ENCODE data around the gene SOX10.
"Not testable (repeated sequence)": the region's sequence is repeated elsewhere in the genome, so short reads cannot be mapped to it uniquely, and the experiment has no call there.

SOX10 gene

DNA sequence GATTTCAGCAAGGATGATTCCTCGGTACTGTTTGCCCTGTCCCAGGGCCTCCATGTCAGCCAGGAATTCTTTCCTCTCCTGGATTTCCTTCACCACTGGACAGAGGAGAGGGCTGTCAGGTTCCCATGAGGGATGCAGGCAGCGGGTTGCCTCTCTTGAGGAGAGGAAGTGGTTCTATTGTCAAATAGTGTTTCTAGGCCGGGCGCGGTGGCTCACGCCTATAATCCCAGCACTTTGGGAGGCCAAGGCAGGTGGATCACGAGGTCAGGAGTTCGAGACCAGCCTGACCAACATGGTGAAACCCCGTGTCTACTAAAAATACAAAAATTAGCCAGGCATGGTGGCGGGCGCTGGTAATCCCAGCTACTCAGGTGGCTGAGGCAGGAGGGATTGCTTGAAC, 39.9 kb downstream of the SOX10 start:
- H3K4me1 Mint-ChIP-seq (ENCODE audit: low read depth); H3K27me3 Mint-ChIP-seq (ENCODE audit: low read depth); H3K27ac Mint-ChIP-seq; H3K9me3 Mint-ChIP-seq; H3K36me3 Mint-ChIP-seq (ENCODE audit: low read depth); DNase-seq (ENCODE audit: low spot score); H3K4me3 Mint-ChIP-seq: not testable (repeated sequence)

DNA sequence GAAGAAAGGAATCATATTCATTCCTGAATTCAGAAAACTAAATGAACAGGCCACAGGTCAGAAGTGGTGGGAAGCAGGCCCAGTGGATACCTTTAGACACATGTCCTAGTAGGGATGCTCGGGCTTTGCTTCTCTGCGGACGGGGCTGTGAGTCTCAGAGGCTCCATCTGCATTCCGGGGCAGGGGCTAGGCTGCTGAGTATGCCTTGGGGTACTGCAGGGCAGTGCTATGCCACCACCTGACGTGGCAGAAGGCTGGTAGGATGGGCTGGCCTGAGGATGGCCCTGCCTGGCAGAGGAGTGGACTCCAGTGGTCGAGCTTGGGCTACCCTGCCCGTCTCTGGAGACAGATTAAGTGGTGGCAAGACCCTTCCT, 40.5 kb downstream of the SOX10 start:
- Mint-ChIP-seq H3K36me3 (ENCODE audit: low read depth) (peaks cover 6% of the 10 kb centered on the region), H3K9me3 (no peaks in the 10 kb centered on the region), H3K4me1 (ENCODE audit: low read depth) (no peaks in the 10 kb centered on the region), H3K27me3 (ENCODE audit: low read depth) (no peaks in the 10 kb centered on the region), H3K27ac (no peak overlapping the region), H3K4me3 (no peak overlapping the region)
- no peak for DNase-seq (ENCODE audit: low spot score)

DNA sequence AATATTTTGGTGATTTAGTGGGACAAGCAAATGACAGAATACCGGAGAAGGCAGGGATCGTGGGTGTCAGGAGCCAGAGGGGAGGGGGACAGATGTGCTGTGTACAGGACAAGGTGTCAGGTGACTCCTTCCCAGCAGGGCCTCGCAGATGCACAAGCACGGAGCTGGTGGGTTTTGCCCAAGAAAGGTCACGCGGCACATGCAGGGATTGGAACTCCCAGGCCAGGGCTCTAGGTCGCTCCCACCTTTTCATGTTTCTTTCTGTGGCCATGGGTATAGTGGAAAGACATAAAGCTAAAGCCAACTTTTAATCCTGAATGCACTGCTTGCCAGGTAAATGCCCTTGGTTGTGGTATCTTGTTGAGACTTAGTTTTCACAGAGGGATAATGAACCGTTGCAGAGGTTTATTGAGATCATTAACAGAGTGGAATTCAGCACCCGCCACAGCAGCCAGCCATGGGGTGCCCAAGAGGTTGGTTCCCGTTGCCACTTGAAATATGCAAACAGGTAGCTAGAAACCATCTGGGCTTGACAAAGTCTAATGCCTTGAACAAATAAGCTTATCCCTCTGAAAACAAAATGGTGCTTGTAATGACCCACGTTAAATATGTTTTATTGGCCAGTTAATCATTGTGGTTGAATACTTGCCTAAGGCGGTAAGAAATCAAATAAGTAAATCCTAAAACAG, 41.1 kb downstream of the SOX10 start:
- Mint-ChIP-seq H3K4me1 (ENCODE audit: low read depth) (no peaks in the 10 kb centered on the region), H3K9me3 (no peaks in the 10 kb centered on the region), H3K27me3 (ENCODE audit: low read depth) (no peaks in the 10 kb centered on the region), H3K4me3 (no peak overlapping the region), H3K27ac (no peak overlapping the region), H3K36me3 (ENCODE audit: low read depth) (peaks cover 6% of the 10 kb centered on the region)
- DNase-seq (ENCODE audit: low spot score) = no peak

DNA sequence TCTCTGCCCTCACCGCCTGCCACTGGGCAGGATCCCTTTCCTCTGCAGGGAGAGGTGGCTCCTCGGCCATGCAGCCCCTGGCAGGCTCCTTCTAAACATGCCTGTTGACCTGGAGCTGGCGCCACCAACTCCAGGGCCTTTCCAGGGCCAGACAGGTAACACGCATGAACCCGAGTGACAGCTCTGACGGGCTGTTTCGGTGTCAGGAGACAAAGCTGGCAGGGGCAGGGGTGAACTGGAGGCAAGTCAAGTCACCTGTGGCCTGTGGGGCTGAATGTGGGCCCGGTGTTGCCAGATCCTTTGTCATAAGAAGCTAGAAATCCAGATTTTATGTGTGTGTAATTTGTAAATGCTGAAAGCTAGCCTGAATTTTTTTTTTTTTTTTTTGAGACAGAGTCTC, 42.2 kb downstream of the SOX10 start:
- peaks cover 13% of the 10 kb centered on the region for H3K36me3 Mint-ChIP-seq (ENCODE audit: low read depth)
- H3K27me3 Mint-ChIP-seq (ENCODE audit: low read depth) = no peaks in the 10 kb centered on the region
- H3K9me3 Mint-ChIP-seq = no peaks in the 10 kb centered on the region
- no peak overlapping the region for H3K27ac Mint-ChIP-seq
- no peak for DNase-seq (ENCODE audit: low spot score)
- H3K4me1 Mint-ChIP-seq (ENCODE audit: low read depth) = no peaks in the 10 kb centered on the region
- H3K4me3 Mint-ChIP-seq = no peak overlapping the region

DNA sequence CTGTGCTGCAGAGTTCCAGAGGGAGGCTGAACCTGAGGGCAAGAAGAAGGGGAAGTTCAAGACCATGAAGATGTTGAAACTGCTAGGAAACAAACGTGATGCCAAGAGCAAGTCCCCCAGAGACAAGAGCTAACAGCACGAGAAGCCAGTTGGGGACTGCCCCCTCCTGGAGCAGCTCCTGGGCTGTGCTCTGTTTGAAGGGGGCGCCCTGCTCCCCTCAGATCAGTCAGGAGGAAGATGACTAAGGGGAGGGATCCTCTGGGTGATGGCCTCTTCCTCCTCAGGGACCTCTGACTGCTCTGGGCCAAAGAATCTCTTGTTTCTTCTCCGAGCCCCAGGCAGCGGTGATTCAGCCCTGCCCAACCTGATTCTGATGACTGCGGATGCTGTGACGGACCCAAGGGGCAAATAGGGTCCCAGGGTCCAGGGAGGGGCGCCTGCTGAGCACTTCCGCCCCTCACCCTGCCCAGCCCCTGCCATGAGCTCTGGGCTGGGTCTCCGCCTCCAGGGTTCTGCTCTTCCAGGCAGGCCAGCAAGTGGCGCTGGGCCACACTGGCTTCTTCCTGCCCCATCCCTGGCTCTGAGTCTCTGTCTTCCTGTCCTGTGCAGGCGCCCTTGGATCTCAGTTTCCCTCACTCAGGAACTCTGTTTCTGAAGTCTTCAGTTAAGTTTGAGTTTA, 43.5 kb downstream of the SOX10 start:
- DNase-seq (ENCODE audit: low spot score) = no peak
- no peaks in the 10 kb centered on the region for H3K9me3 Mint-ChIP-seq
- H3K4me1 Mint-ChIP-seq (ENCODE audit: low read depth) = no peaks in the 10 kb centered on the region
- H3K36me3 Mint-ChIP-seq (ENCODE audit: low read depth) = peaks cover 15% of the 10 kb centered on the region
- no peaks in the 10 kb centered on the region for H3K27me3 Mint-ChIP-seq (ENCODE audit: low read depth)
- H3K4me3 Mint-ChIP-seq = no peak overlapping the region
- peak overlapping the region; percentile 36 for H3K27ac Mint-ChIP-seq

DNA sequence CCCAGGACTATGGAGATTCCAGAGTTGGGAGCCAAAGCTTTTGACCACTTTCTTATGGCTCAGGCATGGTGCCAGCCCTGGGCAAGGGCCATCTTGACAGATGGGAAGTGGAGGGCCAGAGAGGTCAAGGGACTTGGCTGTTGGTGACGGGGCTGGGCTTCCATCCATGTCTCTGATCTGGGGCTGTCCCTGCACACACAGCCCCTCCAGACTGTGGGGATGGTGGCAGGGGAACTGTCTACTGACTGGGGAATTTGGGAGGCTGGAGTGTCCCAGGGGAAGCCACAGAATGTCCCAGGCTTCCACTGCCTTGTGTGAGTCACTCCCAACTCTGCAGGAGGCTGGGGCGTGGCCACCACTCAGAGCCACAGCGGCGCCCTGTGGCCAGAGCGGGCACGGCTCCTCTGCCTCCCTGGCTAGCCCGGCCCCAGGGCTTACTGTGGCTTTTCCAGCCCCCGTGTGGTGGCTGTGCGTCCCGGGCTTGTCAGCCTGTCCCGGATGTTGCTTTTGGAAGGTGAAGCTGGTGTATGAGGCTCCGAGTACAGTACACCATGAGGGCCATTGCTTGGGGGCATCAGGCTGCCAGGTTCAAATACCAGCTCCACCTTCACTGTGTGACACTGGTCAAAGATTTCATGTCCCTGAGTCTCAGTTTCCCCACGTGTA, 50.5 kb downstream of the SOX10 start:
- peaks cover 7% of the 10 kb centered on the region for H3K4me1 Mint-ChIP-seq (ENCODE audit: low read depth)
- H3K27me3 Mint-ChIP-seq (ENCODE audit: low read depth) = no peaks in the 10 kb centered on the region
- H3K36me3 Mint-ChIP-seq (ENCODE audit: low read depth) = peaks cover 13% of the 10 kb centered on the region
- no peak overlapping the region for H3K27ac Mint-ChIP-seq
- H3K9me3 Mint-ChIP-seq = no peaks in the 10 kb centered on the region
- DNase-seq (ENCODE audit: low spot score) = peak; percentile 87
- H3K4me3 Mint-ChIP-seq = no peak overlapping the region

DNA sequence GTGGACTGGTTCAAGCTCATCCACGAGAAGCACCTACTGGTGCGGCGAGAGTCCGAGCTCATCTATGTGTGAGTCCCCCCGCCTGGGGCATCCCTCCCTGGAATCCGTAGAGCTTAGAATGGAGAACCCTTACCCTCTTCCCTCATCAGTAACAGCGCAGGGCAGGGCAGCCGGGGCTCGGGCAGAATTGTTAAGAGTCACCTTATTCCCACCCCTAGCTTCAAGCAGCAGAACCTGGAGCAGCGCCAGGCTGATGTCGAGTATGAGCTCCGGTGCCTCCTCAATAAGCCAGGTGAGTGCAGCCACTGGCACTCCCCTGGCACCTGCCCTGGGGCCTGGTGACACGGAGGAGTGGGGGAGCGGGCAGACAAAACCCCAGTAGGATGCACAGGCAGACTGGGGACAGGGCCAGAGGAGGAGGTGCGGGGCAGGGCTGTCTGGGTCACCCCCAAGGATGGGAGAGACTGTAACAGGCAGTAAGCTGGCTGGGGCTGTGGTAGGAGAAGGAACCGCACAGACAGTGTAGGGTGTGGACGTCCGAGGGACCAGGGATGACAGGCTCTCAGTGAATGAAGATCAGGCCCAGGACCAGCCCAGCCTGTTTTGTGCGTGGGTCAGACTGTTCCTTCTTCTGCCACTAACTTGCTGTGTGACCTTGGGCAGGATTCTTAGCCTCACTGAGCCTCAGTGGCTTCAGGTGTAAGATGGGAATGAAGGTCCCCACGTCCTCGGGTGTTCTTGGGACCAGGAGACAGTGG, 51.4 kb downstream of the SOX10 start:
- peaks cover 19% of the 10 kb centered on the region for H3K36me3 Mint-ChIP-seq (ENCODE audit: low read depth)
- no peak for DNase-seq (ENCODE audit: low spot score)
- peaks cover 7% of the 10 kb centered on the region for H3K4me1 Mint-ChIP-seq (ENCODE audit: low read depth)
- no peaks in the 10 kb centered on the region for H3K9me3 Mint-ChIP-seq
- H3K27me3 Mint-ChIP-seq (ENCODE audit: low read depth) = no peaks in the 10 kb centered on the region
- no peak overlapping the region for H3K27ac Mint-ChIP-seq
- H3K4me3 Mint-ChIP-seq = no peak overlapping the region

DNA sequence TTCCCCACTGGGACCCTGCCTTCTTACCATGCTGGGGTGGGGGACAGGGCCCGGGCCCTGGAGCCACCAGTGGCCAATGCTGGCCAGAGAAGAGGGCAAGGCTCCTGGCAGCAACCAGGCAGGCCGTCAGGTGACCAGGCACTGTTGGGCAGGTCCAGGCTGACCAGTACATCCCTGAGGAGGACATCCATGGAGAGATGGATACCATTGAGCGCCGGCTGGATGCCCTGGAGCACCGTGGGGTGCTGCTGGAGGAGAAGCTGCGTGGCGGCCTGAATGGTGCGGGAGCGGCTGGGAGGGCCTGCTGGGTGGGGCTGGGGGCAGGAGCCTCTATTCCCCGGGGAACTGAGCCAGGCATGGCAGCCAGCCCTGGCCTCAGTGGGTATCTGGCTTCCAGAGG, 52.0 kb downstream of the SOX10 start:
- Mint-ChIP-seq H3K36me3 (ENCODE audit: low read depth) (peaks cover 13% of the 10 kb centered on the region), H3K9me3 (no peaks in the 10 kb centered on the region), H3K4me1 (ENCODE audit: low read depth) (peaks cover 7% of the 10 kb centered on the region), H3K27ac (no peak overlapping the region), H3K4me3 (no peak overlapping the region), H3K27me3 (ENCODE audit: low read depth) (no peaks in the 10 kb centered on the region)
- no peak for DNase-seq (ENCODE audit: low spot score)

DNA sequence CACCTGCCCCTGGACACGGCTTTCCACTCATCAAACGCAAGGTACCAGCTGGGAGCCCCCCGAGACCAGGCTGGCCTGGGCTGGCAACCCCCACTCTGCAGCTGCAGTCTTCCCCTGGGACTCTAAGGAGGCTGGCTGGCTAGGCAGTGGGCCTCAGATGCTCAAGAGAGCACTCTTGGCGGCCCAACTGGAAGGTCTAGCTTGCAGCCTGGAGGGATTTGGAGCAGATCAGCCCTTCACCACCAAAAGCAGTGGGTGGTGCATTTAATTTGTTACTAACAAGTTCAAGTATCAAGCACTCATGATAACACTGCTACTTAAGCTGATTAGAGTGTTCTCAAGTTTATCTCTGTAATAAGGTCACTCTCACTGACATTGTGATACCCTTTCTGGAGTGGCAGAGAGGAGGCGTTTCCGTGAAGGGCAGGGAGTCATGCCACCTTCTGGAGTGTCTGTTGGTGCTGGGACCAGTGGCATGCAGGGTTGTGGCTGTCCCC, 52.4 kb downstream of the SOX10 start:
- Mint-ChIP-seq H3K36me3 (ENCODE audit: low read depth) (peaks cover 12% of the 10 kb centered on the region), H3K4me1 (ENCODE audit: low read depth) (peaks cover 7% of the 10 kb centered on the region), H3K4me3 (no peak overlapping the region), H3K9me3 (no peaks in the 10 kb centered on the region), H3K27ac (no peak overlapping the region), H3K27me3 (ENCODE audit: low read depth) (no peaks in the 10 kb centered on the region)
- DNase-seq (ENCODE audit: low spot score) = no peak

DNA sequence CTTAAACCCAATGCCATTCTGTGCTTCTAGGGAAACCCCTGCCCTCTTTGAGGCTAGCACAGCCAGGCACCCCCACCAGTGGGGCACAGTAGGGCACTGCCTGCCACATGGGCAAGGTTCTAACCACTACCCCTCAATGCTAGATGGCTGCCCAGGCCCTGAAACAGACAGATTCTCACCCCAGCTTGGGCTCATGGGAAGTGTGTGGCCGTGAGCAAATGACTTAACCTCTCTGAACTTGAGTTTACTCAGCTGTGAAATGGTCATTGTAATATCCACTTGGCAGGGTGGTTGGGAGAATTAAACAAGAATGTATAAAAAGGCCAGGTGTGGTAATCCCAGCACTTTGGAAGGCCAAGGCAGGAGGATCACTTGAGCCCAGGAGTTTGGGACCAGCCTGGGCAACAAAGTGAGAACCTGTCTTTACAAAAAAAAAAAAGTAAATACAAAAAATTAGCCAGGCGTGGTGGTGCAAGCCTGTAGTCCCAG, 53.4 kb downstream of the SOX10 start:
- Mint-ChIP-seq H3K36me3 (ENCODE audit: low read depth) (peaks cover 10% of the 10 kb centered on the region), H3K27me3 (ENCODE audit: low read depth) (no peaks in the 10 kb centered on the region), H3K27ac (no peak overlapping the region), H3K9me3 (no peaks in the 10 kb centered on the region), H3K4me3 (no peak overlapping the region), H3K4me1 (ENCODE audit: low read depth) (peaks cover 7% of the 10 kb centered on the region)
- no peak for DNase-seq (ENCODE audit: low spot score)

DNA sequence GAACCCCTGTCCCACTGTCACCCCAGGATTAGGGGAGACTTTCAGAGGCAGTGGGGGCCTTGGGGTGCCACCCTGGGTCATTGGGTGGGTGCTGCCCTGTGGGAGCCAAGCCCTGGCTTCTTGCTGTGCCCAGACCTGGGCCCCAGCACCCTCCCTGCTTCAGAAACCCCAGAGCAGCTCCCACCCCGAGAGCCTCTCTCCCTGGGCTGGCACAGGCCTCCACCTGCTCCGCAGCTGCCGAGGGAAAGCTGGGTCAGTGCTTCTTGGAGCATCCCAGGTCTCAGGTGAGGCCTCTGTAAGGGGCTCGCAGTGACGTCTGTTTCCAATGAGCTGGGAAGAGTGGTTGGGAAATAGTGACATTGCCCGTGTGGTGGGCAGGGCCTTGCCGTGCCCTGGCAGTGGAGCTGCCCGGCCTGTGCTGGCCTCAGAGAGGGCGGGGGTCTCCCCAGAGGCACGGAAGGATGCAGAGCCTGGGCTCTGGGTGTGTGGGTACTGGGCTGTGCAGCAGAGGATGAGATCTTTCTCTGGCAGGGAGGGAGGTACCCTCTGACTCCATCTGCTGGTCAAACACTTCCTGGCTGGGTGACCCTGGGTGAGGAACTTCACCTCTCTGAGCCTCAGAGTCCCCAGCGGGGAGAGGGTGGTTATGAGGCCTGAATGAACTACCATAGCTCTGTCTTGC, 53.9 kb downstream of the SOX10 start:
- Mint-ChIP-seq H3K4me1 (ENCODE audit: low read depth) (peaks cover 7% of the 10 kb centered on the region), H3K4me3 (no peak overlapping the region), H3K27ac (no peak overlapping the region), H3K9me3 (no peaks in the 10 kb centered on the region), H3K27me3 (ENCODE audit: low read depth) (no peaks in the 10 kb centered on the region), H3K36me3 (ENCODE audit: low read depth) (peaks cover 10% of the 10 kb centered on the region)
- DNase-seq (ENCODE audit: low spot score) = no peak

DNA sequence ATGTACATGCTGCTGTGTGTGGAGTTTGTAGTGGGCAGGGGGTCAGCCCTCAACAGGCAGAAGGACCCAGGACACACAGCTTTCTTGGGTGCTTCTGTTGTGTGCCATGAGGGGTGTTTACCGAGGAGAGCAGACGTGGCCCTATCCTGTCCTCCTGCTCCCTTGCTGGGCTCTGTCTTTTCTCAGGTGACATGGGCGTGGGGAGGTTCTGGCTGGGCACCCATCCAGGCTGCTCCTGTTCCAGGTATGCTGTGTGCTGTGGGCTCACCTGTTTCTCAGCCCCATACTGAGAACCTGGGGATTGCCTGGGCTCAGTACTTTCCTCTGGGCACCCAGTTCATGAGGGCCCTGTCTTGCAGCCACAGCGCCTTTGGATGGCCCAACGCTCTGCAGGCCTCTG, 55.0 kb downstream of the SOX10 start:
- peaks cover 10% of the 10 kb centered on the region for H3K36me3 Mint-ChIP-seq (ENCODE audit: low read depth)
- H3K4me3 Mint-ChIP-seq = no peak overlapping the region
- no peak overlapping the region for H3K27ac Mint-ChIP-seq

DNA sequence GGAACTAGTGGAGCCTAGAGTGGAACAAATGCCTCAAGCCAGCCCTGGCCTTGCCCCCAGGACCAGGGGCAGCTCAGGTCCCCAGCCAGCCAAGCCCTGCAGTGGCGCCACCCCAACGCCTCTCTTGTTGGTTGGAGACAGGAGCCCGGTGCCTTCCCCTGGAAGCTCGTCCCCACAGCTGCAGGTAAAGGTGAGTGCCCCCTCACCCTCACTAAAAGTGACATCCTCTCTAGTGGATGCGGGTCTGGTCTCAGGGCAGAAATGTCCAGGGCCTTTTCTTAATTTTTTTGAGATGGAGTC, 56.8 kb downstream of the SOX10 start:
- H3K27ac Mint-ChIP-seq = no peak overlapping the region
- H3K27me3 Mint-ChIP-seq (ENCODE audit: low read depth) = no peaks in the 10 kb centered on the region
- DNase-seq (ENCODE audit: low spot score) = no peak
- no peaks in the 10 kb centered on the region for H3K4me1 Mint-ChIP-seq (ENCODE audit: low read depth)
- H3K9me3 Mint-ChIP-seq = no peaks in the 10 kb centered on the region
- H3K36me3 Mint-ChIP-seq (ENCODE audit: low read depth) = peaks cover 12% of the 10 kb centered on the region
- no peak overlapping the region for H3K4me3 Mint-ChIP-seq

More for the DNA sequence above, 55.0 kb downstream of the SOX10 start:
- H3K4me1 Mint-ChIP-seq (ENCODE audit: low read depth) = peaks cover 7% of the 10 kb centered on the region
- H3K27me3 Mint-ChIP-seq (ENCODE audit: low read depth) = no peaks in the 10 kb centered on the region
- DNase-seq (ENCODE audit: low spot score) = no peak
- no peaks in the 10 kb centered on the region for H3K9me3 Mint-ChIP-seq
